ENCODE measurements around the gene SPTBN5.

Gene SPTBN5

GRCh38 chr15:41903782-41904181, 9.9 kb upstream of the SPTBN5 start:
- DNase-seq (ENCODE audit: low read depth): no peak

GRCh38 chr15:41901431-41901830, 7.6 kb upstream of the SPTBN5 start:
- DNase-seq (ENCODE audit: low read depth): no peak

- no peak for DNase-seq (ENCODE audit: low read depth)
Measured at GRCh38 chr15:41900526-41901380, 6.9 kb upstream of the SPTBN5 start.

GRCh38 chr15:41899854-41900442, 6.1 kb upstream of the SPTBN5 start:
- no peak for DNase-seq (ENCODE audit: low read depth)

GRCh38 chr15:41897363-41897799, 3.5 kb upstream of the SPTBN5 start:
- DNase-seq (ENCODE audit: low read depth): no peak

- DNase-seq (ENCODE audit: low read depth): no peak
Measured at GRCh38 chr15:41896566-41896965, 2.7 kb upstream of the SPTBN5 start.

GRCh38 chr15:41895957-41896356, 2.1 kb upstream of the SPTBN5 start:
- DNase-seq (ENCODE audit: low read depth): no peak

- no peak for DNase-seq (ENCODE audit: low read depth)
Measured at GRCh38 chr15:41895491-41895890, 1.6 kb upstream of the SPTBN5 start.

GRCh38 chr15:41894791-41895463, 1.1 kb upstream of the SPTBN5 start:
- peak; percentile 62 for DNase-seq (ENCODE audit: low read depth)

- no peak for DNase-seq (ENCODE audit: low read depth)
Measured at GRCh38 chr15:41894251-41894790, 468 bp upstream of the SPTBN5 start.

- no peak for DNase-seq (ENCODE audit: low read depth)
Measured at GRCh38 chr15:41892621-41893421, 1.0 kb downstream of the SPTBN5 start.

GRCh38 chr15:41891946-41892345, 1.9 kb downstream of the SPTBN5 start:
- no peak for DNase-seq (ENCODE audit: low read depth)

GRCh38 chr15:41891226-41891625, 2.6 kb downstream of the SPTBN5 start:
- DNase-seq (ENCODE audit: low read depth): no peak

- no peak for DNase-seq (ENCODE audit: low read depth)
Measured at GRCh38 chr15:41890050-41890690, 3.7 kb downstream of the SPTBN5 start.

GRCh38 chr15:41888662-41889253, 5.1 kb downstream of the SPTBN5 start:
- no peak for DNase-seq (ENCODE audit: low read depth)

- no peak for DNase-seq (ENCODE audit: low read depth)
Measured at GRCh38 chr15:41887893-41888292, 6.0 kb downstream of the SPTBN5 start.

- no peak for DNase-seq (ENCODE audit: low read depth)
Measured at GRCh38 chr15:41887161-41887560, 6.7 kb downstream of the SPTBN5 start.

GRCh38 chr15:41886741-41887140, 7.1 kb downstream of the SPTBN5 start:
- no peak for DNase-seq (ENCODE audit: low read depth)

- no peak for DNase-seq (ENCODE audit: low read depth)
Measured at GRCh38 chr15:41885841-41886240, 8.0 kb downstream of the SPTBN5 start.

- no peak for DNase-seq (ENCODE audit: low read depth)
Measured at GRCh38 chr15:41885321-41885720, 8.5 kb downstream of the SPTBN5 start.

GRCh38 chr15:41884458-41884857, 9.4 kb downstream of the SPTBN5 start:
- DNase-seq (ENCODE audit: low read depth): no peak
